ENCODE measurements around the gene CARD8.
"Not testable (repeated sequence)": the region's sequence is repeated elsewhere in the genome, so short reads cannot be mapped to it uniquely, and the experiment has no call there.

The CARD8 gene, protein sequence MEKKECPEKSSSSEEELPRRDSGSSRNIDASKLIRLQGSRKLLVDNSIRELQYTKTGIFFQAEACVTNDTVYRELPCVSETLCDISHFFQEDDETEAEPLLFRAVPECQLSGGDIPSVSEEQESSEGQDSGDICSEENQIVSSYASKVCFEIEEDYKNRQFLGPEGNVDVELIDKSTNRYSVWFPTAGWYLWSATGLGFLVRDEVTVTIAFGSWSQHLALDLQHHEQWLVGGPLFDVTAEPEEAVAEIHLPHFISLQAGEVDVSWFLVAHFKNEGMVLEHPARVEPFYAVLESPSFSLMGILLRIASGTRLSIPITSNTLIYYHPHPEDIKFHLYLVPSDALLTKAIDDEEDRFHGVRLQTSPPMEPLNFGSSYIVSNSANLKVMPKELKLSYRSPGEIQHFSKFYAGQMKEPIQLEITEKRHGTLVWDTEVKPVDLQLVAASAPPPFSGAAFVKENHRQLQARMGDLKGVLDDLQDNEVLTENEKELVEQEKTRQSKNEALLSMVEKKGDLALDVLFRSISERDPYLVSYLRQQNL

DNA sequence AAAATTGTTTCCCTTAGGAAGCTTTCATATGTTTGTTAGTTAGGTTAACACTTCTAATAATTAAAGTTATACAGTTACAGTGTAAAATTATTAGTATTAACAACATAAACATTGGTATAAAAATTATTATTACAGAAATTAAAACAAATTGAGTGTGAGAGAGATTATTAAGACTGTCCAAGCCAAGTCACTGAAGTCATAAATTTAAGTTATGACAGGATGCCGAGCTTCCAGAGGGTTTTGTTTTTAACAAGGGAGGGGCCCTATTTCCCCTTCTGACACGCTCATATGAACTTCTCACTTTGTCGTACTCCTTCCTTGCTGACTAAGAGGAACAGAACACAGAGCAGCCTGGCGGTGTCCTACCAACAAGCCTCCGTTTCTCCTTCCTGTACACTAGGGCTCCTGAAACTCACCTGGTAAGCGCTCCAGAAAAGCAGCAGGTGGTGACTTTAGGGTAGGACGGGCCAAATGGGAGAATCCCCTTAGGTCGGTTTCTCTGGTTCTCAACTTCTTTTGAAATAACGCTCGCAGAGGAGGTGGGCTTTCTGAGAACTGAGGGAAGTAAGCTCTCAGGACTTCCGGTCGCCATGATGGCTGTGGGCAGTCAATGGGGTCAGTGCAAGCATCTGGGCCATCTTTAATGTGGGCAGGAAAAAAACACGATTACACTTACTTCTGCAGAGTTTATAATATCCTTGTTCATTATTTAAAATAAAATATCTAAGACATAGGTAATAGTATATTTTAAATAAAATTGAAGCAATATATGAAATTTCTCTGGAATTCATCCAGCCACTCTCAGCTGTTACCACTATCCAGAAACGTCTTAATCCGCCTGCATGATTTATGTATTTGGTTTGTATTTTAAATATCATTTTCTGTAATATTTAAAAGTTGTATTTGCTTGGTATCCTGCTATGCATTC is at the start of gene CARD8:
Gene CARD8 (minus strand): TSS at position 537 of the 928 bp plus-strand sequence. CDS start 14,892 bp downstream, outside the sequence.
- peak; percentile 37 to 63 (median 60) for DNase-seq

DNA sequence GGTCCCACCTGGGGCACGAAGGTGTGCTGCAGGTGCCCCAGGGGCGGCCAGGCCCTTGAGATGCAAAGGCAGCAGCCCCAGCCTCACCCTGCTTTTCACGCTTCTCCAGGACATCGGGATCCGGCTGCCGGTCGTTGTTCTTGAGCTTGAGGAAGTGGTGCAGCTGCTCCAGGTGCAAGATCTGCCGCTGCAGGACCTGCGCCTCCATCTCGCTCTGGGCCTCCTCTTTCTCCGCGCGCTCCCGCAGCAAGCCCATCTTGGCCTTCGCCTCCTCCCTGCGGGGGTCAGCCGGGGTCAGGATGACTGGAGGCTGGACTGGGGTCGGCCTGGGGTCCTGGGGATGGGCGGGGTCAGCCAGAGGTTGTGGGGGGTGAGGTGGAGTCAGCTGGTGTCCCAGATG is 48.2 kb upstream of the CARD8 start:
- no peak for DNase-seq

DNA sequence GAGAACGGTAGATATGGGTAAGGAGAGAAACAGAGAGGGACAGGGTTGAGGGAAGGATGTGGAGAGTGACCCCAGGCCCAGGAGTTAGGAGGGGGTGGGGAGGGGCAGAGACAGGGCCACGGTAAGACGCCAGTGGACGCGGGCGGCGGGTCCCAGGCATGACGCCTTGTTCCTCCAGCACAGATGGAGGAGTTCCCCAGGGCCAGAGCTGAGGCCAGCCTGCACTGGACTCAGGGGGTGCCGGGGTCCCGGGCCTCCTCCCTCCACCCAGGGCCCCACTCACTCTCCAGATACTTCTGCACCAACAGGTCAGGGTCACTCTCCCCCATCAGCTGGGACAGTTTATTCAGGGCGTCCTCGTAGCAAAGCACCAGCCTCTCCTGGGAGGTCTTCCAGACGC is 47.7 kb upstream of the CARD8 start:
- no peak for DNase-seq

DNA sequence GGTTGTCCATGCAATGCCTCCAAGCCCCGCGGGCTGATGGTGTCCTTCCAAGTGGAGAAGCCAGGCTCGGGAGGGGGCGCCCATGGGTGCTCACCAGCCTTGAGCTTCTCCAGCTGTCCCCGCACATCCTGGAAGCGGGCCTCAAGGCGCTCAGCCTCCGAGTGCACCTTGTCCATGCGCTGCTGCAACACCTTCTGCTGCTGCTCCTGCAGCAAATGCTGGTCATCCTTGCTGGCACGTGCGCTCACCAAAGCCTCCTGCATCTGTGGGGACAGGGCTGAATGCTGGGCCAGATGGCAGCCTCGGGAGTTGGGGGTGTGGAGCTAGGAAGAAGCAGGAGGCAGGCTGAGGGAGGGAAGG is 46.9 kb upstream of the CARD8 start:
- DNase-seq, result no peak

DNA sequence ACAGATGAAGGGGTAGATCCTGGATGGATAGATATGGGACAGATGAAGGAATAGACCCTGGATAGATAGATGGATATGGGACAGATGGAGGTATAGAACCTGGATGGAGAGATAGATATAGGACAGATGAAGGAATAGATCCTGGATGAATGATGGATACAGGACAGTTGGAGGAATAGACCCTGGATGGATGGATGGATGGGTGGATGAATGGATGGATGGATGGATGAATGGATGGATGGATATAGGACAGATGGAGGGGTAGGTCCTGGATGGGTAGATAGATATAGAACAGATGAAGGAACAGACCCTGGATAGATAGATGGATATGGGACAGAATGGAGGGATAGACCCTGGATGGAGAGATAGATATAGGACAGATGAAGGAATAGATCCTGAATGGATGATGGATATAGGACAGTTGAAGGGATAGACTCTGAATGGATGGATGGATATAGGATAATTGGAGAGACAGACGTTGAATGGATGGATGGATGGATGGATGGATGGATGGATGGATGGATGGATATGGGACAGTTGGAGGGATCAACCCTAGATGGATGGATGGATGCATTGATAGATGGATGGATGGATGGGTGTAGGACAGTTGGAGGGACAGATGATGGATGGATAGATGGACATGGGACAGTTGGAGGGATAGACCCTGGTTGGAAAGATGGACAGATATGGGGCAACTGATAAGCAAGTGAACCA is 46.3 kb upstream of the CARD8 start:
- no peak for DNase-seq

DNA sequence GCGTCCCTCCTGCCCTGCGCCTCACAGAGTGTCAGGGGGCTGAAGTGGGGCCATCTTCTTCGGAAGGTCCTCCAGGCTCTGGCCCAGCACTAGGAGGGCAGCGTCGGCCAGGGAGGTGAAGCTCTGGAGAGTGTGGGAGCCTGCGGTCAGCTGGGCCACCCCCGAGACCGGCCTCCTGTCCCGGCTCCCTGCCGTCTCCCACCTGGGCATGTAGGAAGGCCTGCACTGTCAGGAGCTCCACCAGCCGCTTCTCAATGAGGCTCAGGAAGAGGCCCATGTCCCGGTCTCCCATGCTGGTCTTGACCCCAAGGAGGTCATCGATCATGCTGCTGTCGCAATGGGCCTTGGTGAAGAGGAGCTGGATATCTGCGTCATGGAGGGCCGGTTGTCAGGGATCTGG is 42.3 kb upstream of the CARD8 start:
- no peak for DNase-seq

DNA sequence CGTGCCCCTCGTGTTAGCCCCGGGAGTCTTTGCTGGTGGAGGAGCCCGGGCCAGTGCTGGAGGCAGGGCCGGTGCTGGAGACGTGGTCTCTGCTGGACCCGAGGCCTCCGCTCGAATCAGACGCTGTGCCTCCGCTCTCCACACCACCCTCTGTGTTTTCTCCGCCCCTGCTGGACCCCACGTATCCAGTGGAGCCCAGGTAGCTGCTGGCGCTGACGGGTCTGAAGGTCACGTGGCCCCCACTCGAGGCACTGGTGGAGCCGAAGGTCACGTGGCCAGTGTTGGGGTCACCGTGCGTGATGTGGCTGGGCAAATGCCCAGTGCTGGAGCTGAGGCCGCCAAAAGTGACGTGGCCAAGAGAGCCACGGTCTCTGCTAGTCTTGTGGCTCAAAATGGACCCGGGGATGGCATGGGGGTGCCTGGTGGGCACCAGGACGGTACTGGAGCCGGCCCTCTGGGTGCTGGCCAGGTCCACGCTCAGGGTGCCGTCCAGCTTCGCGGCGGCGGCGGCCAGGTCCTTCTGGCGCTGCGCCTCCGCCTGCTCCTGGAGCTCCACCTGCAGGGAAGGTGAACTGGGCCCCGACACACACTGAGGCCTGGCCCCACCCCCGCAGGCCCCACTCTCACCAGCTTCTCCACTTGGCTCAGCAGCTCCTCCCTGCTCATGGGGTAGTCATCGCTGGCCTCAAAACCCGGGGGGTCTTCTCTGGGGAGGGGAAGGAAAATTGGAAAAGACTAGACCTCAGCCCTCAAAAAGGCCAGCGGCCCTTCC is 41.4 kb upstream of the CARD8 start:
- no peak for DNase-seq

DNA sequence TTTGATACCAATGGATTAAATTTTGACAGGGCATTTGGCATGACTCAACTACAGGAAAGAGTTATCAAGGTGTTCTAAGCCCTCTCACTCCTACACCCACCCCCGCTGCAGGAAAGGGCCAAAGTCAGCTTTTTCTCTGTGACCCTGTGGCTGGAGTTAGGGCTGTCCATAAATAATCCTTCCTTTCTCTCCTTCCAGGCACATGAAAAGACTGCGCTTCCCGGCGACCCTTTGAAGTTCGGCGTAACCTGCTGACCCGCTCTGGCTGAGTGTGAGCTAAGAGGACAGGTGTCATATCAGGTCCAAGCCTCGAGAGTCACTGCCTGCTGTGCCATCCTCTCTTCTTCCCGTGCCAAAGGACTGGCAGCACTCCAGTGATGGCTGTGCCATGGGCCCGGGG is 39.7 kb upstream of the CARD8 start:
- no peak for DNase-seq

DNA sequence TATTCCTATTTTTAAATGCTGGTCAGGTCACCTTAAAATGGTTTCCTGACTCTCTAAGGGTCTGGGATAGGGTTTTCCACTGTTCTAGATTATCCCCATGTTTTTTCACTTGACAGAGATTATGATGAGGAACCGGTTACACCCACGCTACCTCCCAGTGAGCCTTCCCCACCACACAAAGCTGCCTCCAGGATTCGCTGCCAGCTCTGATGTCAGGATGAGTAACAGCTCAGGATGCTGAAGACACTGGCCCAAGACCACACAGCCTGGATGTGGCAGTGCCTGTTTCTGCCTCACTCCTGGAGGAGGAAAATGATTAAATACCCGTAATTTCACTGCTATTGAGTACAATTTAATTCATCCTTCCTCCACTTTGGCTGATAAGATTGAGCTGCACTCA is 37.1 kb upstream of the CARD8 start:
- DNase-seq, result no peak

DNA sequence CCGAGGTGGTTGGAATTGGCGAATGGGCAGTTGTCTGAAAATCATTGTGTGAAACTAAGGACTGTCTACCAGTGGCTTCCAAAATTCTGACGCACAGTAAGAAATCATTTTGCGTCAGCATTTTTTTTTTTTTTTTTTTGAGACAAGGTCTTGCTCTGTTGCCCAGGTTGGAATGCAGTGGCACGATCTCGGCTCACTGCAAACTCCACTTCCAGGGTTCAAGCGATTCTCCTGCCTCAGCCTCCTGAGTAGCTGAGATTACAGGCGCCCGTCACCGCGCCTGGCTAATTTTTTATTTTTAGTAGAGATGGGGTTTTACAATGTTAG is 35.7 kb upstream of the CARD8 start:
- DNase-seq, result not testable (repeated sequence)

DNA sequence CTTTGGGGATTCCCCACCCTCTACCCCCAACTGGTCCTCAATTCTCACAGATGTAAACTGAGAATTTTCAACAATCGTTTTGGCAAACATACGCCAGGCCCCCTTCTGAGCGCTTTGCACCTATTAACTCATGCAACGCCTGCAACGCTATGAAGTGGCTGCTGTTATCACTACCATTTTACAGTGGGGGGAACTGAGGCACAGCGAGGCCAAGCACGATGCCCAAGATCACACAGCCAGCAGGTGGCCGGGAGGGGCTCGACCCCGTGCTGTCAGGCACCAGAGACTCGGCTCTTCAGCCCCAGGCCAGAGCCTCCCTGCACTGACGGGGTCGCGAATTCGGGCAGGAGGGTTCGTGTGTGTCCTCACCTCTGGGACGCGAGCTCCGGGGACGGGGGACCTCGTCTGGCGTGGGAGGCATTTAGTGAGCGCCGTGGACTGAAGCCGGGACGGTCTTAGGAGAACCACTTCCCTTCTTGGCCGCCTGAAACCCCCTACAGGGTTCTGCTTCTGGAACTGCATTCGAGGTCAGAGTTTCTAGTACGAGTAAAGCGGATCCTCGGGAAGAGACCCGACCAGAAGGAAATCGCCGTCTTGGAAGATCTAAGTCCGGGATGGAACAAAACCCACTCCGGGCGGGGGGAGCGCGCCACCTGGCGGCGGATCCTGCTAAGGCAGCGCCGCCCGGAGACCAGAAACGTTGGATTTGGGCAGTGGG is 35.2 kb upstream of the CARD8 start:
- DNase-seq, result peak; percentile 13 to 51 (median 36)

DNA sequence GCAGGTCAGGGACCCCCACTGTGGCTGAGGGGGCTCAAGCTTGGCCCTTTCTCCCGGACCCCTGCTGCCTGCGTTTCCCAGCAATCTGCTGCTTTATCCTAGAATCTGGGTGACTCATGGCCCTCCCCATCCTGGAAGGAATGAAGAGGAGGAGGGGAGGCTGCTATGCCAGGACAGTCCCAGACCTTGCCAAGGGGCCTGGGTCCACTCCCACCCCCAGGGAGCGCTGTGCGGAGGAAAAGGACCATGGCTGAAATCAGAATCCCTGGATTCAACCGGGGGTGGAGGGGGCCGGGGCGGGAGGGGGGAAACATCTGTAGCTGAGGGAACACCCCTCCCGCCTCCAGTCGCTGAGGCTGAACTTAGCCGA is 34.7 kb upstream of the CARD8 start:
- no peak for DNase-seq

DNA sequence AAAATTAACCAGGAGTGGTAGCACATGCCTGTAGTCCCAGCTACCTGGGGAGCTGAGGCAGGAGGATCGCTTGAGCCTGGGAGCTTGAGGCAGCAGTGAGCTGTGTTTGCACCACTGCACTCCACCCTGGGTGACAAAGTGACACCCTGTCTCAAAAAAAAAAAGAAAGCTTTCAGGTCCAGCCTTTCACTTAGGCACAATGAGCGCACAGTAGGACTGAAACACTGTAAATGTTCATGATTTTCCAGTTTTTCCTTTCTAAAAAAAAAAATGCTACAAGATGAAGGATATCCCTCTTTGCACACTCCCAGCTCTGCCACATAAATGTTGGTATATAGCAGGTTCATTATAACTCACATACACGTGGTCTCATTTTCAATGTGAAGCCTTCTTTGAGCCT is 32.0 kb upstream of the CARD8 start:
- DNase-seq, result no peak

DNA sequence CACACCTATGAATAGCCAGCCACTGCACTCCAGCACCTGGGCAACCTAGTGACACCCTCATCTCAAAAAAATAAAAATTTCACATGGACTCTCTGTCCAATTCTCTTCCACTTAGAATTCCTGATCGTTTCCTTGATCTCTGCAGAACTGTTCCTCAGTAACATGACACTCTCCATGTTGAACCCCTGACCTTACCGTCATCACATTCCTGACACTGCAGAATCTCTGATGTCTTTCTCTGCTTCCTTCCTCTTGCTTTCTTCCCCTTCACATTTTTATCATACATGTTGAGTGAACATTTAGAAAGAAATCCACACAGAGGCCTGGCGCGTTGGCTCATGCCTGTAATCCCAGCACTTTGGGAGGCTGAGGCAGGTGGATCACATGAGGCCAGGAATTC is 29.2 kb upstream of the CARD8 start:
- no peak for DNase-seq

DNA sequence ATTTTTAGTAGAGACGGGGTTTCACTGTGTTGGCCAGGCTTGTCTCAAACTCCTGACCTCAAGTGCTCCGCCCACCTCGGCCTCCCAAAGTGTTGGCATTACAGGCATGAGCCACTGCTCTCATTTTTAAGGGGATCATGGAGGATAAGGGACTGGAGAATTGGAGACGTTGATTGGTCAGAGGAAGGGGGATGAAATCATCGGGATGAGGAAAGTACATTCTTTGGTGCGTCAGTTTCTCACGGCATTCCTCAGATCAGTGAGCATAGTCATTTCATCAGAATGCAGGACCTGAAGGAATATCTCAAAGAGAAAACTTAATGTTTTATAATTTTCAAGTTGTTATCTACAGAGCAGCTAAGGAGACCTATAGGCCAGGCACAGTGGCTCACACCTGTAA is 28.2 kb upstream of the CARD8 start:
- no peak for DNase-seq

DNA sequence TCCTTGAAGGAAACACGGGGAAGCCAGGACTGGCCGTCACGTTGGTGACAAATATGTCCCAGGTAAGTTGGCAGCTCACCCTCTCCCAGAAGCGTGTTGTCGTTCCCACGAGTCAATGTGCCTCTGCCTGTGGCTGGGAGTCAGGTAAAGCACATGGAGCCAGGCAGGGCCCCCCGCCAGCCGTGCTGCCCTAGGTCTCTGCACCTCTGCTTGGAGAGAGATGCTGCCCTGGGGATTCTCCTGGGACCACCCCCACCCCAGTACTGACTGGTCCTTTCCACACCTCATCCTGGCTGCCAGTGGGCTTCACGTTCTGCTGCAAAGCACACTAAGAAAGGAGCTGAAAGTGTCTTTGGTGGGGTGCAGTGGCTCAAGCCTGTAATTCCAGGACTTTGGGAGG is 24.0 kb upstream of the CARD8 start:
- no peak for DNase-seq

DNA sequence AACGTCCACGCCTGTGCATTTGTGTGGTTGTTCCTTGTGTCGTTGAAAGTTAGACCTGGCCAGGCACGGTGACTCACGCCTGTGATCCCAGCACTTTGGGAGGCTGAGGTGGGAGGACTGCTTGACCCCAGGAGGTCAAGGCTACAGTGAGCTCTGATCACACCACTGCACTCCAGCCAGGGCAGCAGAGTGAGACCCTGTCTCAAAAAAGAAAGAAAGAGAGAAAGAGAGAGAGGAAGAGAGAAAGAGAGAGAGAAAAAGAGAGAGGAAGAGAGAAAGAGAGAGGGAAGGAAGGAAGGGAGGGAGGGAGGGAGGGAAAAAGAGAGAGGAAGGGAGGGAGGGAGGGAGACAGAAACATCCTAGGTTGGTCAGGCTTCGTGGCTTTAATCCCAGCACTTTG is 19.2 kb upstream of the CARD8 start:
- DNase-seq, result no peak

DNA sequence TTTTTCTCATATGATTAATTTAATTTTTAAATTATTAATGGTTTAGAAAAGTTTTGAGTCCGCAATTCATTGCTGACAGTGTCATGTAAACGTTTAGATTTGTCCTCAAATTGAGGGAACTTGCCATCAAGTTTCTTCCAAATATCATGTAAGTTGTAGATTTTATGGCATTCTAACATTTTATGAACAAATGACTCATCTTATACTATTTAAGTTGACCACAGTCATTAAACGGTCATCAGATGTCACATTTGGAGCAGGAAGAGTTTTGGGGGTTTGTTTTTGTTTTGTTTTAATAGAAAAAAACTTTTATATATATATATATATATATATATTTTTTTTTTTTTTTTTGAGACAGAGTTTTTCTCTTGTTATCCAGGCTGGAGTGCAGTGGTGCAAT is 18.5 kb upstream of the CARD8 start:
- no peak for DNase-seq

DNA sequence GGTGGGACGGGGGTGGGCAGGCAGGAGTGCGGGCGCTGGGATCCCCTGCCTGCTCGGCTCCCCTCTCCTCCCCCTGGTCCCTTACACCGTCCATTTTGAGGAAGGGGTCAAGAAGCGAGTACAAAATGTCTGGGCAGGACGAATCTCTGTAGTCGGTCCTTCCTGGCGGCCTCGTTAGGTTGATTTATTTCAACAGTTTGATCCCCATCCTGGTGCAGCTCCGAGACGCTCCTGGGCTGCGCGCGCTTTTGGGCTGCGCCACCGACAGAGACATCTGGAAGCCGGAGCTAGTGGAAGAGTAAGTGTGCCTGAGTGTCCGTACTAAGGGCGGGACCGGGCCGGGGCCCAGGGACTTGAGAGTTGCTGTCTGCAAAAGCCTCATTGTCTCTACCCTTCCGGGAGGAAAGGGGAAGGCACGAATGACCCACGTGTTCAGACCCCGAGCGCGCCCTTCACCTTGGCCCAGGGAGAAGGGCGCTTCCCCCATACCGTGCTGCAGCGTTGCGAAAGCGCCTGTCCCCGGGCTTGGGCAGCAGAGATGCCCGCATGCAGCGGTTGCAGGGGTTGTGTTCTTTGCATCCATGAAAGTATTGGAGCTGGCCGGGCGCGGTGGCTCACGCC is 15.9 kb upstream of the CARD8 start:
- no peak for DNase-seq

DNA sequence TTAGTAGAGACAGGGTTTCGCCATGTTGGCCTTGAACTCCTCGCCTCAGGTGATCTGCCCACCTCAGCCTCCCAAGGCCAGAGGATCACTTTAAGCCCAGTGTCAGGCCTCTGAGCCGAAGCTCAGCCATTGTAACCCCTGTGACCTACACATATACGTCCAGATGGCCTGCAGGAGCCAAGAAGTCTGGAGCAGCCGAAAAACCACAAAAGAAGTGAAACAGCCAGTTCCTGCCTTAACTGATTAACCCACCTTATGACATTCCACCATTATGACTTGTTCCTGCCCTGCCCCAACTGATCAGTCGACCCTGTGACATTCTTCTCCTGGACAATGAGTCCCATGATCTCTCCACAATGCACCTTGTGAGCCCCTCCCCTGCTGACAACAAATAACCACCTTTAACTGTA is 13.9 kb upstream of the CARD8 start:
- not testable (repeated sequence) for DNase-seq

DNA sequence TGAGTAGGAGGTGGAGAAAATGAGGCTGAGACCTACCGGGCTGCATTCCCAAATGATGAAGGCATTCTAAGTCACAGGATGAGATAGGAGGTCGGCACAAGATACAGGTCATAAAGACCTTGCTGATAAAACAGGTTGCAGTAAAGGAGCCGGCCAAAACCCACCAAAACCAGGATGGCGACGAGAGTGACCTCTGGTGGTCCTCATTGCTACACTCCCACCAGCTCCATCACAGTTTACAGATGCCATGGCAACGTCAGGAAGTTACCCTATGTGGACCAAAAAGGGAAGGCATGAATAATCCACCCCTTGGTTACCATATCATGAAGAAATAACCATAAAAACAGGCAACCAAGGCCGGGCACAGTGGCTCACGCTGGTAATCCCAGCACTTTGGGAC is 9.6 kb upstream of the CARD8 start:
- not testable (repeated sequence) for DNase-seq

DNA sequence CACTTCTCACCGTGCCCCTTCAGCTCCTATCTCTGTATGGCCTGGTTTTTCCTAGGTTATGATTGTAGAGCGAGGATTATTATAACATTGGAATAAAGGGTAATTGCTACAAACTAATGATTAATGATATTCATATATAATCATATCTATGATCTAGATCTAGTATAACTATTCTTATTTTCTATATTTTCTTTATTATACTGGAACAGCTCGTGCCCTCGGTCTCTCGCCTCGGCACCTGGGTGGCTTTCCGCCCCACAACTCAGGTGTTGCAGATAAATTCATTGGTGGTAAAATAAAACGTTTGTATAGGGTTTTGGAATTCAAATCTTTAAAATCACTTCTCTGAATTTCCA is 4.6 kb upstream of the CARD8 start:
- DNase-seq, result not testable (repeated sequence)

Data from activated CD4-positive, CD25-positive, alpha-beta regulatory T cell (primary cell).